ENCODE results near the gene NAALADL2. TPM values are rescaled to one million over a fixed set of nuclear protein-coding genes. Genes with fewer than 3 reads are reported as not detected.
A peak's percentile ranks its signal among the peaks of the same experiment; 100 is the strongest.

NAALADL2 gene
- total and polyA plus RNA-seq, 4 donors: 0.28 to 4.6 (median 3.1) TPM

GRCh38 chr3:175304404-175304803 is 445.3 kb downstream of the NAALADL2 start:
- Histone ChIP-seq H3K27me3 (ENCODE audit: control insufficient read depth in 4 of 4, insufficient read depth in 4 of 4, low read length in 3 of 4) (no peaks in the 10 kb centered on the region), H3K4me1 (ENCODE audit: control insufficient read depth in 4 of 4, insufficient read depth in 4 of 4, low read length in 3 of 4) (peaks cover 0 to 10% (median 0%) of the 10 kb centered on the region in 4 donors), H3K9ac (ENCODE audit: low read depth in 1 of 2, low read length in 2 of 2) (no peak overlapping the region), H3K27ac (ENCODE audit: low read depth in 1 of 2, low read length in 2 of 2) (no peak overlapping the region), H3K9me3 (ENCODE audit: control insufficient read depth in 4 of 4, low read length in 3 of 4) (no peaks in the 10 kb centered on the region), H3K4me3 (ENCODE audit: low read depth in 1 of 3, low read length in 3 of 3) (no peak overlapping the region), H3K36me3 (ENCODE audit: control insufficient read depth in 4 of 4, insufficient read depth in 3 of 4, low read depth in 1 of 4, low read length in 3 of 4) (no peaks in the 10 kb centered on the region)
- DNase-seq (ENCODE audit: low spot score): no peak
- no peak for TF ChIP-seq NR2F2 (IDR thresholded peaks at IDR 0.05)
- no peak for TF ChIP-seq GABPA (IDR thresholded peaks at IDR 0.05 in 1 of 2, conservative IDR thresholded peaks at IDR 0.05 in 1 of 2)
- no peak for TF ChIP-seq EGR1 (IDR thresholded peaks at IDR 0.05; ENCODE audit: low read depth in 2 of 2)
- TF ChIP-seq ATF3 (IDR thresholded peaks at IDR 0.05): no peak
- no peak for TF ChIP-seq RAD21 (IDR thresholded peaks at IDR 0.05)
- no peak for TF ChIP-seq RXRA (IDR thresholded peaks at IDR 0.05)
- TF ChIP-seq HNF4A (conservative IDR thresholded peaks at IDR 0.05): no peak
- no peak for TF ChIP-seq HNF4G (IDR thresholded peaks at IDR 0.05)
- no peak for TF ChIP-seq TAF1 (conservative IDR thresholded peaks at IDR 0.05)
- WGBS: 88% methylated on average over 2 of the region's 2 CpGs

- H3K4me3 ChIP-seq (ENCODE audit: low read depth in 1 of 3, low read length in 3 of 3): peak overlapping the region in 2 of 3 donors; percentile 38 to 48
- TF ChIP-seq FOXA1 (IDR thresholded peaks at IDR 0.05) (no peak), RAD21 (IDR thresholded peaks at IDR 0.05) (no peak), CTCF (IDR thresholded peaks at IDR 0.05; ENCODE audit: low read depth, low read length, missing input control) (no peak), TAF1 (conservative IDR thresholded peaks at IDR 0.05) (peak; percentile 38), ATF3 (IDR thresholded peaks at IDR 0.05) (no peak), YY1 (IDR thresholded peaks at IDR 0.05) (peak; percentile 77), HNF4G (IDR thresholded peaks at IDR 0.05) (no peak), NR2F2 (IDR thresholded peaks at IDR 0.05) (no peak), MAX (IDR thresholded peaks at IDR 0.05) (no peak), RXRA (IDR thresholded peaks at IDR 0.05) (no peak), SP1 (IDR thresholded peaks at IDR 0.05) (peak; percentile 32), REST (IDR thresholded peaks at IDR 0.05) (peak; percentile 41), EGR1 (IDR thresholded peaks at IDR 0.05; ENCODE audit: low read depth in 2 of 2) (peak in 1 of 2 donors; percentile 4), HNF4A (conservative IDR thresholded peaks at IDR 0.05) (no peak), GABPA (IDR thresholded peaks at IDR 0.05 in 1 of 2, conservative IDR thresholded peaks at IDR 0.05 in 1 of 2) (no peak), ZBTB33 (IDR thresholded peaks at IDR 0.05) (peak; percentile 17), JUND (IDR thresholded peaks at IDR 0.05) (peak in 1 of 2 donors; percentile 39), FOXA2 (IDR thresholded peaks at IDR 0.05) (no peak)
Observed at GRCh38 chr3:175307642-175308041, 448.5 kb downstream of the NAALADL2 start.

More at GRCh38 chr3:175307642-175308041, 448.5 kb downstream of the NAALADL2 start:
- DNase-seq (ENCODE audit: low spot score): no peak
- peak overlapping the region; percentile 56 to 89 for H3K9ac ChIP-seq (ENCODE audit: low read depth in 1 of 2, low read length in 2 of 2)
- peak overlapping the region; percentile 71 to 73 for H3K27ac ChIP-seq (ENCODE audit: low read depth in 1 of 2, low read length in 2 of 2)
- no peaks in the 10 kb centered on the region for H3K36me3 ChIP-seq (ENCODE audit: control insufficient read depth in 4 of 4, insufficient read depth in 3 of 4, low read depth in 1 of 4, low read length in 3 of 4)
- no peaks in the 10 kb centered on the region for H3K9me3 ChIP-seq (ENCODE audit: control insufficient read depth in 4 of 4, low read length in 3 of 4)
- no peaks in the 10 kb centered on the region for H3K27me3 ChIP-seq (ENCODE audit: control insufficient read depth in 4 of 4, insufficient read depth in 4 of 4, low read length in 3 of 4)
- H3K4me1 ChIP-seq (ENCODE audit: control insufficient read depth in 4 of 4, insufficient read depth in 4 of 4, low read length in 3 of 4): peaks cover 0 to 10% (median 0%) of the 10 kb centered on the region in 4 donors

Measured in liver (tissue), 9 donors.